Gastroesophageal sphincter (tissue), 3 donors: ENCODE results near the gene OR2W3.

ENCODE experiments used
- EP300 ChIP-seq: sonication (generic); formaldehyde crosslinking; IDR thresholded peaks from one replicate; pipeline ENCODE4 v1.6.1; 2017; ENCODE audit warnings: antibody characterized with exemption, mild to moderate bottlenecking
- POLR2A ChIP-seq, 2 donors: fragments of 450-650 bp; IDR thresholded peaks; one replicate each; pipeline ENCODE4 v1.6.1; 2017; ENCODE audit warnings: antibody characterized with exemption in 2 of 2, mild to moderate bottlenecking in 2 of 2, moderate library complexity in 1 of 2
- TF ChIP-seq, protein P1 (sequence below), 4 experiments: fragments of 200-600 bp in 2 of 4; fragments of 450-650 bp in 2 of 4; sonication (generic) in 1 of 4; IDR thresholded peaks; one replicate each; pipeline ENCODE4 v1.5.1; 2017 to 2019; ENCODE audit warnings: antibody characterized with exemption in 4 of 4, mild to moderate bottlenecking in 2 of 4, moderate library complexity in 2 of 4

GRCh38 chr1:247919952-247920351 is 24.6 kb downstream of the OR2W3 start, which contains the start of gene OR2T8:
- TF ChIP-seq, protein P1, sequence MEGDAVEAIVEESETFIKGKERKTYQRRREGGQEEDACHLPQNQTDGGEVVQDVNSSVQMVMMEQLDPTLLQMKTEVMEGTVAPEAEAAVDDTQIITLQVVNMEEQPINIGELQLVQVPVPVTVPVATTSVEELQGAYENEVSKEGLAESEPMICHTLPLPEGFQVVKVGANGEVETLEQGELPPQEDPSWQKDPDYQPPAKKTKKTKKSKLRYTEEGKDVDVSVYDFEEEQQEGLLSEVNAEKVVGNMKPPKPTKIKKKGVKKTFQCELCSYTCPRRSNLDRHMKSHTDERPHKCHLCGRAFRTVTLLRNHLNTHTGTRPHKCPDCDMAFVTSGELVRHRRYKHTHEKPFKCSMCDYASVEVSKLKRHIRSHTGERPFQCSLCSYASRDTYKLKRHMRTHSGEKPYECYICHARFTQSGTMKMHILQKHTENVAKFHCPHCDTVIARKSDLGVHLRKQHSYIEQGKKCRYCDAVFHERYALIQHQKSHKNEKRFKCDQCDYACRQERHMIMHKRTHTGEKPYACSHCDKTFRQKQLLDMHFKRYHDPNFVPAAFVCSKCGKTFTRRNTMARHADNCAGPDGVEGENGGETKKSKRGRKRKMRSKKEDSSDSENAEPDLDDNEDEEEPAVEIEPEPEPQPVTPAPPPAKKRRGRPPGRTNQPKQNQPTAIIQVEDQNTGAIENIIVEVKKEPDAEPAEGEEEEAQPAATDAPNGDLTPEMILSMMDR (IDR thresholded peaks at IDR 0.05): no peak
- no peak for TF ChIP-seq EP300
- no peak for TF ChIP-seq POLR2A (IDR thresholded peaks at IDR 0.05)
